Stromal cell of bone marrow (primary cell): Measurements from ENCODE around the gene ADAMTS13.

Experiments used
- DNase-seq: peaks from one replicate; pipeline ENCODE4 v3.0.0-alpha.2; 2012; ENCODE audit warnings: low read depth

Gene ADAMTS13

DNA sequence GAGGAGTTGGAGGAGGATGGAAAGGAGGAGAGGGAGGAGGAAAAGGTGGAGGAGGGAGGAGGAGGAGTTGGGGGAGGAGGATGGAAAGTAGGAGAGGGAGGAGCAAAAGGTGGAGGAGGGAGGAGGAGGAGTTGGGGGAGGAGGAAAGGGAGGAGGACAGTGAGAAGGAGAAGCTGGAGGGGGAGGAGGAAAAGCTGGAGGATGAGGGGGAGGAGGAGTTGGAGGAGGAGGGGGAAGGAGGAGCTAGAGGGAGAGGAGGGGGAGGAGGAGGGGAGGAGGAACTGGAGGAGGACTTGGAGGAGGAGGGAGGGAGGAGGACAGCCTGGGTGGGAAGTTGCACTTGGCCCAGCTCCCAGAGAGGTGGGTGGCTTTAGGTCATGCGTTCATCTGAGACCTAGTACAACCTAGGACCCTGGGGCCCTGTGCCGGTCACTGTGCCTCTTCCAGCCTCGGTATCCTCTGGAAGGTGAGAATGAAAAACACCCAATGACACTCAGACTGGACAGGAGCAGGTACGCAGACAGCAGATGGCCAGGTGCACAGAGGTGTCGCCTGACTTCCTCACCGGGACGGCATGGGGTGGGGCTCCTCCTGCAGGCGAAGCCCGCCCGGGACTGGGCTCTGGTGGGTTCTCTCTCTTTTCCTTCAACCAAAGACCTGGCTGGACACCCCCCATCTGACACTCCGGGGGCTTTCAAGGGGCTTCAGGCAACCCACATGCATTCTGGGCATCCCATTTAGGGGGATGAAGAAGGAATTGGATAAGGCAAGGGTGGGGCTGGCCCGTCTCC, 68.9 kb downstream of the ADAMTS13 start:
- DNase-seq: no peak

DNA sequence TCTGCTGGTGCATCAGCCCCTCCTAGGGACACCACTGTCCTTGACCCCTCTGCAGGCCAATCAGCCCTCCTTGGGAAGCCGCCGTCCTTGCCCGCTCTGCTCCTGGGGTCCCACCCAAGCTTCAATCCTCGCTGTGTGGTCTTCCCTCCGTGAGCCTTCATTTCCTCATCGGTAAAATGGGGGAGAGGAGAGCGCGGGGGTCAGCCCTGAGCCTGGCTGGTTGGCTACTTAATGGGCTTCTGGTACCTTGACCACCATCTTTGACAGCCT, 69.4 kb downstream of the ADAMTS13 start:
- no peak for DNase-seq

DNA sequence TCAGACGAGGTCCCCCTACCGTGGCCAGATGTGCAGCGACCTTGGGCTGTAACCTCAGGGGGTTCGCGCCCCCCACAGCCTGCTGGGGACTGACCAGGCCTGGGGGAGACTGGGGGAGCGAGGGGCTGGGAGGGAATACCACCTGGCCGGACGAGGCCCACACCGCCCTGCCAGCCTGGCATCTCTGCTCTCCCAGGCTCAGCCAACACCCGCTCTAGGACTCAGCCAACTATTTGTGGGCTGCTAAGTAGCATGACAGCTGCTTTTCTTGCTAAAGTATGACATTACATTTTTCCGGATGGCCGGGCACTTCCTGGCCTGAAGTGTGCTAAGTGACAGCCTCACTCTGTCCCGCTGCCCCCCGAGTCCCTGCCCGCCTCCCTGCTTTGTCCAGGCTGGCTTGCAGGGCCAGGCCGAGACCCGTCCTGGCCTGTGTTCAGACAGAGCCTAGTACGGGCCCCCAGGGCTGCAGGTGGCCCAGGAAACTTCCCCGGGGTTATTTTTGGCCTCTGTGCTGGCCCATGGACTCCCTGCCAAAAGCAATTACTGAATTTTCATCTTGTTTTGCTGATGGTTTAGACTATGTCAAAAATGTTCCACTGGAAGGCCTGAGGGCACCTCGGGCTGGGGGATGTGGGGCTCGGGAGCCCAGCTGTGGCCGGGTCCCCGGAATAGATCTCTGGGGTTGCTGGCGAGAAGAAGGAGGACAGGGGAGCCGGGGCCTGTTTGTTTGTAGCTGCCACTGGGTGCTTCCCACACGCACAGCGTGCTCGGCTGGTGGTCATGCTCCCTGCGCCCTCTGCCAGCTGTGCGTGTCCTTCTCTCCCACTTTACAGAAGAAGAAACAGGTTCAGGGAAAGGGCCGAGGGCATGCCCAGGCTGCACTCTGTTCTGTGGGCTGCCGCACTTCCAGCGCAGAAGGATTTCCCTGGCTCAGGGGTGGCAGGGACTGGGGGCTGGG, 70.2 kb downstream of the ADAMTS13 start:
- no peak for DNase-seq

DNA sequence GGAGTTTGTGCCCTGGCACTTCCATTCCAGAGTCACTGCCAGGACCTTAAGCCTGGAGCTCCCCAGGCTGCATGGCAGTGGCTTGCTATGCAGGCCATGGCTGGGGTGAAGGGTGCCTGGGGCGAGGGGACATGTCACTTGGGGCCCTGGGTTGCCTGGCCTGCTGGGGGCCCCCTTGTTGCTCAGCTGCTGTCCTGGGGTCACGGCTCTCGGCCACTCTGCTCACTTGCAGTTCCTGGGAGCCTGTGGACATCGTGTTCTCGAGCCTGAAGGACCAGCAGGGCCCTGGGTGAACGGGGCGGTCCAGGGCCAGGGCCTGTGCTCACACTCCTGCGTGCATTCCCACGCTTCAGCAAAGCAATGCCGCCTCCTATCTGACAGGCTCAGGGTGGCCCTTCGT, 71.3 kb downstream of the ADAMTS13 start:
- DNase-seq: no peak

DNA sequence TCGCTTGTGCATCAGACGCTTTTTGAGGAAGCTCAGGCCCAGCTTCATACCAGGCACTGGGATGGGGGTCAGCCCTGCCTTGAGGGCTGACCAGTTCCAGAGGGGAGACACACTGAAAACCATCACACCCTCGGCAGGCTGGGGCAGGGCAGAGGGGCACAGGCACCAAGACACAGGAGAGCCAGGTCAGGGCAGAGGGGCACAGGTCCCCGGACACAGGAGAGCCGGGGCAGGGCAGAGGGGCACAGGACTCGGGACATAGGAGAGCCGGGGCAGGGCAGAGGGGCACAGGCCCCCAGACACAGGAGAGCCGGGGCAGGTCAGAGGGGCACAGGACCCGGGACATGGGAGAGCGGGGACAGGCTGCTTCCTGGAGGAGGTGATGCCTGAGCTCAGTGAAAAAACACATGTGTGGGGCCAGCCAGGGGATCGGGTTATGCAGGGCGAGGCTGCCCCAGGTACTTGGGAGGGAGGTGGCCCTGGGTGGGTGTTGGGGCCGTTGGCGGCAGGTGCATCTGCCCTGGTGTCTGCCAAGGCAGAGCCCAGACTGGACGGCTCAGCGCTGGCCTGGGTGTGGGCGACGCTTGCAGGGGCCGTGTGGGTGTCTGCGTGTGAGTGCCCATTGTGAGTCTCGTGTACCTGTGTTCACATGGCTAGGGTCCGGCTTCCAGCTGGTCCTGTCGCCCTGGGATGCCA, 71.8 kb downstream of the ADAMTS13 start:
- DNase-seq: no peak

DNA sequence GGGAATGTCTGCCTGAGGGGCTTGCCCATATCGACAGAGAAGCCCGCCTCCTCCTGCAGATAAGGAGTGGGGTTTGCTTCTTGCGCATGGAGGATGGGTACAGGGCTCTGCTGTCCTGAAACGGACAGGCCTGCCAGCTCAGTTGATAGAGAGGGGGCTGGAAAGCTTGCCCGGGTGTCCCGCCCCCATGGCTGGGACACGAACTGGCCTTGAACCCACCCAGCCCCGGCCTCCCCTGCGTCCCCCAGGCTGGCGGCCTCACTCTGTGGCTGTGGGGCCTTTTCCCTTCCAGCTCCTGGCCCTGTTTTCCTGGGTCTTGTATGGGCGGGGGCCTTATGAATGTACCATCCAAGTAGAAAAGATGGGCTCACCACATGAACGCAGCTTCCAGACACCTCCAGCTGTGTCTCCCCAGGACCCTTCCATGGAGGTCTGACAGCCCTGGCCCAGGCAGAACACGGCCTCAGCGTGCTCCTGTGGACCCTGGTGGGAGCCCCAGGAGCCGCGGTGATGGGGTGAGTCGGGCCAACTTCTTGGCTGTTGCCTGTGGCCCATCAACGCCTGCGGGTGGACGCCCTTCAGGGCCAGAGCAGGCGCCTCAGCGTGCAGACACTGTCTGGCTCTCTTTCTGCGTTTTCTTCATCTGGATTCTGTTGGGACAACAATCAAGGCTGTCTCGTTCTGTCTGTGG, 72.6 kb downstream of the ADAMTS13 start:
- no peak for DNase-seq

DNA sequence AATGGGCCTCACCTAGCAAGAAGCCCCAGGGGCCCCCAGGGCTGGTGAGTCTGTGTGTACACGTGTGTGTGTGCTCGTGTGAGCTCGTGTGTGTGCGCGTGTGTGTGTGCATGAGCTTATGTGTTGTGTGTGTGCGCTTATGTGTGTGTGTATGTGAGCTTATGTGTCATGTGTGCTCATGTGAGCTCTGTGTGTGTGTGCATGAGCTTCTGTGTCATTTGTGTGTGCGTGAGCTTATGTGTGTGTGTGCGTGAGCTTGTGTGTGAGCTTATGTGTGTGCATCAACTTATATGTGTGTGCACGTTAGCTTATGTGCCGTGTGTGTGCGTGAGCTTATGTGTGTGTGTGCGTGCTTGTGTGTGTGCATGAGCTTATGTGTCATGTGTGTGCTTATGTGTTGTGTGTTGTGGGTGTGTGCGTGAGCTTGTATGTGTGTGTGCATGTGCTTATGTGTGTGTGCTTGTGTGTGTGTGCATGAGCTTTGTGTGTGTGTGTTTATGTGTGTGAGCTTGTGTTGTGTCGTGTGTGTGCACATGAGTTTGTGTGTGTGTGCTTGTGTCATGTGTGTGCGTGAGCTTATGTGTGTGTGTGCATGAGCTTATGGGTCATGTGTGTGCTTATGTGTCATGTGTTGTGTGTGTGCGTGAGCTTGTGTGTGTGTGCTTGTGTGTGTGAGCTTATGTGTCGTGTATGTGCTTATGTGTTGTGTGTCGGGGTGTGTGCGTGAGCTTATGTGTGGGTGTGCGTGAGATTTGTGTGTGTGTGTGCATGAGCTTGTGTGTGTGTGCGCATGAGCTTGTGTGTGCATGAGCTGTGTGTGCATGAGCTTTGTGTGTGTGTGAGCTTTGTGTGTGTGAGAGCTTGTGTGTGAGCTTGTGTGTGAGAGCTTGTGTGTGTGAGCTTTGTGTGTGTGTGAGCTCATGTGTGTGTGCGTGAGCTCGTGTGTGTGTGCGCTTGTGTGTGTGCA, 73.4 kb downstream of the ADAMTS13 start:
- no peak for DNase-seq

DNA sequence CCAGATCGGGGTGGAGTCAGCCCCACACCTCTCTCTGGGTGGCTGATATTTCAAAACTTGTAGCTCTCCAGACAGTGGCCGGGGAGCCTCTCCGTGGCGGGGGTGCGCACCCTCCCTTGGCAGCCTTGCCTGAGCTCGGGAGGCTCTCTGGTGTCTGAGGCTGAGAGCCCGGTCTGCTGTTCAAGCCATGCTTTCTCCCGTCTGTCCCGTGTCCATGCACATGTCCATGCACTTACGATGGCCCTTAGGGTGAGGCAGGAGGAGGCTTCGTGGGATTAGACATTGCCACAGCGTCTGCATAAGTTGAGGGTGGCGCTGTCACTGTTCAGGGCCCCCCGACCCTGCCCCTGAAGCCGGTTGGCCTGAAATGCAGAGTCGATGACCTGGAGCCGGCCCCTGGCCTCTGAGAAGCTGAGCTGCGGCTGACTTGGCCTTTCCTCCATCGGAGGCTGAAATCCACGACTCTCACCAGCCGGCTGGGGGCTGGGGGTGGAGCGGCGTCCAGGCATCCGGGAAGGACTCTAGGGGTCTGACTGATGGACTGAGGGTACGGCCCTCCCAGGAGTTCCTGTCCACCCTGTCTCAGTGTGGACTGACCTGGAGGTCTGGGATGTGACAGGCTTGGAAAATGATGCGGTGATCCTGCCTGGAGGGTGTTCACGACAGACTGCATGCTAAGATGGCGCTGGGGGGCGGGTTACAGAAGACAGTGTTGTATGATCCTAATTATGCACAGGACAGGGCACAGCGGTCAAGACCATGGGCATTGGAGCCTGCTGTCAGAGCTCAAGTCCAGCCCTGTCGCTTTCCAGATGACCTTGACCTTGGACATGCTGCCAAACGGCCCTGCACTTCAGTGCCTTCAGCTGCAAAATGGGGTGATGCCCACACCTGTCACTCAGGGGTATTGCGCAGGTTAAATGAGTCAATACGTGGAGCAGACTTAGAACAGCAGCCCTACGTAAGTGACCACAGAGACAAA, 75.0 kb downstream of the ADAMTS13 start:
- no peak for DNase-seq

DNA sequence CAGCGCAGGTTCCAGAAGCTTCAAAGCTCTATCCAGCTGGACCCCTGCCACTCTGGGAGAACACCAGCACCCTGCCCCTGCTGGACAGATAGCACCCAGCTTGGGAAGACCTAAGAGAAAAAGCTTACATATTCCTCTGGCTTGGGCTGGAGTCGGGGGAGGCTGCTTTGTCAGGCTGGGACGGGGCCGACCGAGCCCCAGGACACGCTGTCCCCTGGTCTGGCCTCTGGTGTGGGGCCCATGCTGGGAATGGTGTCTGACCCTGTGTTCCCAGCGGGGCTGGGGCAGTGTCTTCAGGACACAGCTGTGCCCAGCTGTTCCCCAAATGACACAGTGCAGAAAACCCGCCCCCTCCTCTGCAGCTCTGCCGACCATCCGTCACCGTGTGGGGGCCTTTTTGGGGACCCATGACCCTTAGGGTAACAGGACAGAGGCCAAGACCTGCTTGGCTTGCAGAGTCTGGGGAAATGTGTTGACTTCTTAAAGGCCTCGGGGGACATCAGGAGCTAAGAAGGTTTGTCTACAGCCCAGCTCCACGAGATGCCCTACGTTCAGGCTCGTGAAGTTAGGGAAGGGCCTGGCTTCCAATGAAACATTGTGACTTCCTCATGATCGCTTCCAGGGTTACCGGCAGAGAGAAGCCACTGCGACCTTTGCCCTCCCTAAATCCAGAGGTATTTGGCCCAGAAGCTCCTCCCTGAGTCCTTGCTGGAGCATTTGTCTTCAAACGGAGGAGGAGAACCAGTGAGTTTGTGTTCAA, 77.1 kb downstream of the ADAMTS13 start:
- no peak for DNase-seq

DNA sequence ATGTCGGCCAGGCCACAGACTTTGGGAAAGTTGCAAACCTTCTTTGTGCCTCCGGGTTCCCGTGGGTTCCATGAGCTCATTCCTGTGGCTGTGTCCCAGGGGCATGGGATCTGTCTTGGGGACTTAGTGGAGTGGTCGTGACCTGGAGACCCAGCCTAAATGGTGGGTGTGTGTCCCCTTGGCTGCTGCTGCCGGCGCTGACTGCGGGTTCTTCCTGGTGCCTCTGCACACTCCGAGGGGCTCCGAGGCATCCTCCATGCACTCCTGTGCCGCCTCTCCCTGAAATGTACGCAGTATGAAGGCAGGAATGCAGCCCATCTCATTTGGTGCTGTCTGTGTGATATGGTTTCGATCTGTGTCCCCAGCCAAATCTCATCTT, 77.7 kb downstream of the ADAMTS13 start:
- DNase-seq: no peak

DNA sequence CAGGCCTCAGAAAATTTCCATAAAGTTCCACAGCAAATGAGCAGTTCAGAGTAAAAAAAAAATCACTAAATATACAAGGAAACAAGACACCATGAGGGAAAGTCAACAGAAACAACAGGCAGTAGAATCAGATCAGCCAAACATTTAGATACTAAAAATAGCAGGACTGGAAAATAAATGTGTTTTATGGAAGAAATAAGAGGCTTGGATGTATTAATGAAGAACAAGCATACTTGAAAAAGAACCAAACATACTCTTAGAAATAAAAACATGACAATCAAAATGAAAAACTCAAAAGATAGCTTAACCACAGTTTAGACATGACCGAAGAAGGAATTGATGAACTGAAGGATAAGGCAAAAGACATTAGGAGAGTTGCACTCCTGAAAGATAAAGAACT, 79.9 kb downstream of the ADAMTS13 start:
- no peak for DNase-seq

DNA sequence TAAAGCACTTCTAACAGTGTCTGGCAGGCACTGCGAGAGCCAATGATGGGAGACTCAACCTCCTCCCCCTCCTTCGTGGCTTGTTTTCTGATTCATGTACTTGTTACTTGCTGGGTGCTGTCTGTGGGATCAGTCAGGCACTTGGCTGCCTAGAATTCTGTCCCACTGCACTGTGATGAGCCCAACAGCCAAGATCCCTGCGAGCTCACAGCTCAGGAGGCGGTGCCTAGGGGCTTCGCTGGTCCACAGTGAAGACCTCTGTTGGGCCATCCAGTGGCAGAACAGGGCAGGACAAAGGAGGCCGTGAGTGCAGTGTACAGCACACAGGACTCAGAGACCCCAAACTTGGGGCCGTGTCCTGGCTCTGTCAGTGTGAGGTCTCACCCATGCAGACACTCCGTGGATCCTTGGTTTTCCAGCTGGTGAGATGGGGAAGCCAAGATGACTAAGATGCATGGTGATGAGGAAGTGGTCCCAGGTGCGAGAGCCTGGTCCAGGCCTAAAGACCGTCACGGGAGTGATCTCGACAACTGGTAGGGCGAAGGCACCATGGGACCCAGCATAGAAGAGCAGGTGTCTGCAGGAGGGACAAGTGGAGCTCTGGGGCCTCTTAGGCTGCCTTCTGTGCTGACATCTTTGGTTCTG, 83.1 kb downstream of the ADAMTS13 start:
- DNase-seq: peak; percentile 67

DNA sequence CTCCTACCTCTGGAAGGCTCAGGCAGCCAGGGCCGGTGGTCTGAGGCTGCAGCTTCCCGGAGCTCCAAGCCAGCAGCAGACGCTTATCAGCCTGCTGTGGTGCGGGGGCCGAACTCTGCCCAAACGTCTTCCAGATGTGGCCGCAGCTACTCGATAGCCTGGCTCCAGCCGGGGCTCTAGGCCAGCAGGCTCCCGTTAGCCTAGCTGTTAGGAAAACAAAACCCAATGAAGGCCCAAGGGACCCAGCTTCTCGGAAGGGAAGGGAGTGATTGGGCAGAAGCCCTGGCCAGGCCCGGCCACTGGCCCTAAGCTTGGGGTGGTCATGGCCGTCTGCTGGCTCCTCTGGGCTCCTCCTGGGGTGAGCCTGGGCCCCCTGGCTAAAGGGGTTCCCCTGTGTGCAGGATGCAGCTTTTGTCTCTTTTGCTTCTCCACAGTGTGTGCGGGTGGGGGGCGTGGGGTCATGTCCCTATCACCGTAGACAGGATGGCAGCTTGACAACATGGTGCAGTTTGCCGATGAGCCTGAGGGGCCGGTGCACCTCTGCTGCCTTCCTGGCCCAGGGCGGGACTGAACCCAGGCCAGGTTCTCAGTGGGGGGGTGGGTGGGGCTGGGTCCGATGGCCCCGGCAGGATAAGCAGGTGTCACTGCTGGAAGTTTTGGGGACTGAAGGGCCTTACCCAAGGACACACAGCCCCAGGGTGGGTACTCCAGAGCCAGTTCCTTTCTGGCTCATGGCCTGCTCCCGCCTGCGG, 83.9 kb downstream of the ADAMTS13 start:
- peak; percentile 96 for DNase-seq

DNA sequence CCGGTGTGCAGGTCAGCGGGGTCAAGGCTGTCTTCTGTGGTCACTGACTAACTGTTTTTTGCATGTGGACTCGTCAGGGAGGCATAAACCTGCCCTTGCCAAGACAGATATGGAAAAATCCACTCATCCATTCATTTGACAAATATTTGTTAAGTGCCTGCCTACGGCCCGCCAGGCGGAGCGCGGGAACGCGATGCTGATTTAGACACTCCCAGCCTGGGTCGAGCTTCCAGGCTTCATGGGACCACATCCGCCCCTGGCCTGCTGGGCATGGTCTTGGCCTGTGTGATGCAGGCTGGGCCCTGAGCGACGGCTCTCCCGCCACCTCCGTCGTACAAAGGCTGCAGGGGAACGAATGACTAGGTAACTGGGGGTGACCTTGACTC, 84.5 kb downstream of the ADAMTS13 start:
- peak; percentile 98 for DNase-seq

DNA sequence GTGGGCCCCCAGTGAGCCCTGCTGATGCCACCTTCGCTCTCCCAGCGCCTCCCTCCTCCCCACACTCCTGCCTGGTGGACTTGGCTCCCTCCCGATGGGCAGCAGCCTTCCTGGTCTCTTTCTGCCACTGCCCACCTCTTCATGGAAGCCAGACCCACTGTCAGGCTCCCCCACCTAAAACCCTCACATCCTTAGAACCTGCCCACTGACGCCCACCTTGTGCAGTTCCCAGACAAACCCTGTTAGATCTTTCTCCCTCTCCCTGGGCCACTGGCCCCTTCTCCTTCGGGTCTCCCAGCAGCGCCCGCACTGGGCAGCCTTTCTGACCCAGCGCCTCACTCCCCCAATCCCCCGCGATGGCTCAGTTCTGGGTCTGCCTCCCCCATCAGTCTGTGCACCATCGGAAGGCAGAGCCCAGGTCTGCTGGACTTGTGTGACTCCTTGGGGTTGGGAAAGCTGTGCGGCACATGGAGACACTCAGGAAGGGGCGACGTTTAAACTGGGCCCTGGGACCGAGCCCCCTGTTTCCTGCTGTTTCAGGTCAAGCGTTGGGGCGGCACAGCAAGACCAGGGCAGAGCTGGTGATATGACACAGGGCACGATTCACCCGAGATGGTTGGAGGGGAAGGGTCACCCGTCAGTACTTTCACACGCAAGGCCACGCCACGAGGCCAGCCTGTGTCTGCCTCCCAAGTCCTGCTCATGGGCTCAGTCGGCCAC, 85.2 kb downstream of the ADAMTS13 start:
- no peak for DNase-seq

DNA sequence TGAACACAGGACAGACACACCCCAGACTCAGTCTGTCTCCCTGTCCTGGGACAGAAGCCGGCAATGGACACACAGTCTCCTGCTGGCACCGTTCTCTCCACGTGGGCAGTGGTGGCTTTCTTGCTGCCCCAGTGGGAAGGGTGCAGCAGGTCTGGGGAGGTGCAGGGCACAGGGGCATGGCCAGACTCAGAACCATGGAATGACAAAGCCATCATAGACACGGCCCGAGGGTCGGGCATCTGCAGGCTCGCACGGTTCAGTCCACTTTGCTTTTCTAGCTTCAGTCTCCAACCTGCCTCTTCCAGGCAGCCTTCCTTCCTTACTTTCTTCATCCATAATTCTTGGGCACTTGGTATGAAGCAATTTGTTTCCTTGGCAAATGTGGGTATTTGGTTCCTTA, 85.9 kb downstream of the ADAMTS13 start:
- DNase-seq: no peak
